Stimulated activated CD4-positive, alpha-beta T cell treated with anti-CD3 and anti-CD28 coated beads, TNF-alpha, amount 100 ng/mL, for 1 hour (primary cell): ENCODE results near the gene TH.

ENCODE experiments used
- DNase-seq, 3 donors: peaks; one replicate each; pipeline ENCODE4 v3.0.0-alpha.2; 2020; ENCODE audit warnings: low read depth in 3 of 3, low spot score in 1 of 3

Gene TH

GRCh38 chr11:2115308-2115707 lies 56.3 kb downstream of the TH start:
- no peak for DNase-seq

- DNase-seq: no peak
Observed at GRCh38 chr11:2114430-2115241, 57.0 kb downstream of the TH start.
